ENCODE results near the gene FAM151A. TPM values are rescaled to one million over a fixed set of nuclear protein-coding genes. Genes with fewer than 3 reads are reported as not detected.

The FAM151A gene
- total RNA-seq, 1 experiment from 2014 or later: not detected

DNA sequence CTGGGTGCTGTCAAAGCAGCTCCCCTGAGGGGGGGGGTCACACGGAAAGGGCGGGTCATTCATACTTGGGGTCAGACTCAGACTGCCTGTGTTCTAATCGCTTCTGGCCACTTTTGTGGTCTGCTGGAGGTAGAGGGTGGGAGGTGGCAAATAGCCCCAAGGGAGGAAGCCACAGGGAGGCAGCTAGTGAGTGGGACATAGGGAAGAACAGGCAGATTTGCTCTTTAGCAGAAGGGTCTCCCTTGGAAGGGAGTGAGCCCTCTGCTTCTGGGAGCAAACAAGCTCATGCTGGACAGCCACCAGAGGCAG is 50.8 kb downstream of the FAM151A start:
- Mint-ChIP-seq H3K4me3 (ENCODE audit: low read depth, unreplicated experiment) (no peak overlapping the region), H3K27ac (ENCODE audit: unreplicated experiment) (no peak overlapping the region), H3K27me3 (ENCODE audit: unreplicated experiment) (no peaks in the 10 kb centered on the region), H3K4me1 (ENCODE audit: low read depth, unreplicated experiment) (peaks cover 5% of the 10 kb centered on the region), H3K36me3 (ENCODE audit: insufficient read depth, unreplicated experiment) (peaks cover 8% of the 10 kb centered on the region), H3K9me3 (ENCODE audit: low read depth, unreplicated experiment) (no peaks in the 10 kb centered on the region)
- TF ChIP-seq, protein P1, sequence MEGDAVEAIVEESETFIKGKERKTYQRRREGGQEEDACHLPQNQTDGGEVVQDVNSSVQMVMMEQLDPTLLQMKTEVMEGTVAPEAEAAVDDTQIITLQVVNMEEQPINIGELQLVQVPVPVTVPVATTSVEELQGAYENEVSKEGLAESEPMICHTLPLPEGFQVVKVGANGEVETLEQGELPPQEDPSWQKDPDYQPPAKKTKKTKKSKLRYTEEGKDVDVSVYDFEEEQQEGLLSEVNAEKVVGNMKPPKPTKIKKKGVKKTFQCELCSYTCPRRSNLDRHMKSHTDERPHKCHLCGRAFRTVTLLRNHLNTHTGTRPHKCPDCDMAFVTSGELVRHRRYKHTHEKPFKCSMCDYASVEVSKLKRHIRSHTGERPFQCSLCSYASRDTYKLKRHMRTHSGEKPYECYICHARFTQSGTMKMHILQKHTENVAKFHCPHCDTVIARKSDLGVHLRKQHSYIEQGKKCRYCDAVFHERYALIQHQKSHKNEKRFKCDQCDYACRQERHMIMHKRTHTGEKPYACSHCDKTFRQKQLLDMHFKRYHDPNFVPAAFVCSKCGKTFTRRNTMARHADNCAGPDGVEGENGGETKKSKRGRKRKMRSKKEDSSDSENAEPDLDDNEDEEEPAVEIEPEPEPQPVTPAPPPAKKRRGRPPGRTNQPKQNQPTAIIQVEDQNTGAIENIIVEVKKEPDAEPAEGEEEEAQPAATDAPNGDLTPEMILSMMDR (IDR thresholded peaks at IDR 0.05; ENCODE audit: unreplicated experiment): no peak
- CTCF ChIA-PET: interaction anchor here (0.7 kb wide), 1 partner anchor 8 kb away, joined by 3 read pairs; no protein-coding TSS in a partner anchor
- intact Hi-C loops (cut with micrococcal nuclease; ENCODE audit: unreplicated experiment): no loop called here
- no TSS peak for BruUV-seq (replicated peaks)
- DNase-seq: no peak

DNA sequence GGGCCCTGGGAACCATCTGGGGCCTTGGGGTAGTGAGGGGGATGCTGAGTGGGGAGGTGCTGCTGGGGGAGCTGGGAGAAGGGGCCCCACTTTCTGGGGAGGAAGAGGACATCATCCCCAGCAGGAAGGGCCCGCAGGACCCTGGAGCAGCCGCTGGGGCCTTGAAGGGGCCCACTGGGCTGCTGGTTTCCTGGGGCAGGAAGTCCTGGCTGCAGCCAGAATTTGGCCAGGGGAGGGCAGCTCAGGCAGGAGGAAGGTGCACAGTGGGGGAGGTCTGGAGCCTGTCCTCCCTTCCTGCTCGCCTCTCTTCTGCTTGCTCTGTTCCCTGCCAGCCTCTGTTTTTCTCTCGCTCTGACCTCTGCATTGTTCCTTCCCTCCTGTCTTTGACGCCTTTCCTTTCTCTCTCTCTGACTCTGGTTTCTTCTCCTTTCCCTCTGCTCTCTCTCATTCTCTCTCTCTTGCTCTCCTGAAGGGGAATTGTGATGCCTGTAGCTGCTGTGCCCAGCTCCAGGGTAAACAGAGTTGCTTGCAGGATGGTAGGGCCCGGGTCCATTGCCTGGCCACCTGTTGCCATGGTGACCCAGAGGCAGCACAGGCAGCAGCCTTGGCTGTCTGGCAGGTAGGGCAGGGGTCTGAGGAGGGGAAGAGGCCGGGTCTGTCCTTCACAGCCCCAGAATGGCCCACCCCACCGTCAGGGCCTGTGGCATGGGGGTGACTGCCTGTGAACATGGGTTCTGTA is 51.4 kb downstream of the FAM151A start:
- DNase-seq: no peak
- Mint-ChIP-seq H3K4me3 (ENCODE audit: low read depth, unreplicated experiment) (no peak overlapping the region), H3K36me3 (ENCODE audit: insufficient read depth, unreplicated experiment) (peaks cover 4% of the 10 kb centered on the region), H3K9me3 (ENCODE audit: low read depth, unreplicated experiment) (no peaks in the 10 kb centered on the region), H3K27me3 (ENCODE audit: unreplicated experiment) (no peaks in the 10 kb centered on the region), H3K4me1 (ENCODE audit: low read depth, unreplicated experiment) (peaks cover 5% of the 10 kb centered on the region), H3K27ac (ENCODE audit: unreplicated experiment) (no peak overlapping the region)
- no TSS peak for BruUV-seq (replicated peaks)
- TF ChIP-seq, protein P1 (IDR thresholded peaks at IDR 0.05; ENCODE audit: unreplicated experiment): no peak
- intact Hi-C loops (cut with micrococcal nuclease; ENCODE audit: unreplicated experiment): no loop called here
- CTCF ChIA-PET: interaction anchor here (0.7 kb wide), 1 partner anchor 8 kb away, joined by 3 read pairs; no protein-coding TSS in a partner anchor

DNA sequence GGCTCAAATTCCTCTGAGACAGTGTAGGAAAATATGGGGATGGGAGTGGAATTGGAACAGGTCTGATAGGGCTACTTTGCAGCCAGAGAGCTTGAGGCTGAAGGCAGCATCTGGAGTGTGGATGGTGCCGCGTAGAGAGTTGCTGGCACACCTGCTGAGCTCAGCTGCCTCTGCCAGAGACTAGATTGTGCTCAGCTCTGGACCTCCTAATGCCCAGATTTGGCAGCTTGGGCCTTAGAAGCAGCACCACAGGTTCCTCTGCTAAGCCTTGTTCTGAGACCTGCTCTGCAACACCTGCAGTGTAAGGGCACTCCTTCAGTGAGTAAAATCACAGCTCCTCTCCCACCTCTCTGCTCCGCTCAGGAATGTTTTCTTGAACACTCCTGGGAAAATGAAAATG is 52.0 kb downstream of the FAM151A start:
- no TSS peak for BruUV-seq (replicated peaks)
- H3K9me3 Mint-ChIP-seq (ENCODE audit: low read depth, unreplicated experiment): no peaks in the 10 kb centered on the region
- no peak overlapping the region for H3K27ac Mint-ChIP-seq (ENCODE audit: unreplicated experiment)
- peaks cover 5% of the 10 kb centered on the region for H3K4me1 Mint-ChIP-seq (ENCODE audit: low read depth, unreplicated experiment)
- CTCF ChIA-PET: no interaction called here
- intact Hi-C loops (cut with micrococcal nuclease; ENCODE audit: unreplicated experiment): no loop called here
- H3K36me3 Mint-ChIP-seq (ENCODE audit: insufficient read depth, unreplicated experiment): peaks cover 3% of the 10 kb centered on the region
- TF ChIP-seq, protein P1 (IDR thresholded peaks at IDR 0.05; ENCODE audit: unreplicated experiment): no peak
- H3K4me3 Mint-ChIP-seq (ENCODE audit: low read depth, unreplicated experiment): no peak overlapping the region
- H3K27me3 Mint-ChIP-seq (ENCODE audit: unreplicated experiment): no peaks in the 10 kb centered on the region
- no peak for DNase-seq

DNA sequence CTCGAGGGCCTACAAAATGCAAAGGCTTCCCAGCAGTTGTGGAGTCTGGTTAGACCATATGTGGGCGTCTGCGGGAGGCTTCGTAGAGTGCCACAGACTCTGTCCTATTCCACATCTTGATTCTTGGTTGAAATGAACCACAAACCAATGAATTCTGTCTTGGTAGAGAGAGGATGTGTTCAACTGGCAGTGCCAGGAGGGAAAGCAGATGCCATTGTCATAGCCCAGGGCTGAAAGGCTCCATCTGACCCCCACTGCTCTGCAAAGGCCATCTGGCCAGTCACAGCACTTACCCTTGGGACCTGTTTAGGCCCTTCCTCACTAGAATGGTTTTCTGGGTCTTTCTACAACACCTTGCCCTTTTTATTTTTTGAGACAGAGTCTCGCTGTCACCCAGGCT is 53.2 kb downstream of the FAM151A start:
- intact Hi-C loops (cut with micrococcal nuclease; ENCODE audit: unreplicated experiment): no loop called here
- Mint-ChIP-seq H3K9me3 (ENCODE audit: low read depth, unreplicated experiment) (no peaks in the 10 kb centered on the region), H3K4me3 (ENCODE audit: low read depth, unreplicated experiment) (no peak overlapping the region), H3K27ac (ENCODE audit: unreplicated experiment) (no peak overlapping the region), H3K36me3 (ENCODE audit: insufficient read depth, unreplicated experiment) (peaks cover 3% of the 10 kb centered on the region), H3K27me3 (ENCODE audit: unreplicated experiment) (no peaks in the 10 kb centered on the region), H3K4me1 (ENCODE audit: low read depth, unreplicated experiment) (peaks cover 6% of the 10 kb centered on the region)
- no peak for DNase-seq
- BruUV-seq (replicated peaks): no TSS peak
- CTCF ChIA-PET: no interaction called here
- TF ChIP-seq, protein P1 (IDR thresholded peaks at IDR 0.05; ENCODE audit: unreplicated experiment): no peak
